ENCODE measurements around the gene ARHGEF7. TPM values are rescaled to one million over a fixed set of nuclear protein-coding genes. Genes with fewer than 3 reads are reported as not detected.

The ARHGEF7 gene
- polyA plus RNA-seq, 1 donor (not counting 4 experiments of a cell fraction or from before 2014, with no cell fraction given) = 25.2 TPM

DNA sequence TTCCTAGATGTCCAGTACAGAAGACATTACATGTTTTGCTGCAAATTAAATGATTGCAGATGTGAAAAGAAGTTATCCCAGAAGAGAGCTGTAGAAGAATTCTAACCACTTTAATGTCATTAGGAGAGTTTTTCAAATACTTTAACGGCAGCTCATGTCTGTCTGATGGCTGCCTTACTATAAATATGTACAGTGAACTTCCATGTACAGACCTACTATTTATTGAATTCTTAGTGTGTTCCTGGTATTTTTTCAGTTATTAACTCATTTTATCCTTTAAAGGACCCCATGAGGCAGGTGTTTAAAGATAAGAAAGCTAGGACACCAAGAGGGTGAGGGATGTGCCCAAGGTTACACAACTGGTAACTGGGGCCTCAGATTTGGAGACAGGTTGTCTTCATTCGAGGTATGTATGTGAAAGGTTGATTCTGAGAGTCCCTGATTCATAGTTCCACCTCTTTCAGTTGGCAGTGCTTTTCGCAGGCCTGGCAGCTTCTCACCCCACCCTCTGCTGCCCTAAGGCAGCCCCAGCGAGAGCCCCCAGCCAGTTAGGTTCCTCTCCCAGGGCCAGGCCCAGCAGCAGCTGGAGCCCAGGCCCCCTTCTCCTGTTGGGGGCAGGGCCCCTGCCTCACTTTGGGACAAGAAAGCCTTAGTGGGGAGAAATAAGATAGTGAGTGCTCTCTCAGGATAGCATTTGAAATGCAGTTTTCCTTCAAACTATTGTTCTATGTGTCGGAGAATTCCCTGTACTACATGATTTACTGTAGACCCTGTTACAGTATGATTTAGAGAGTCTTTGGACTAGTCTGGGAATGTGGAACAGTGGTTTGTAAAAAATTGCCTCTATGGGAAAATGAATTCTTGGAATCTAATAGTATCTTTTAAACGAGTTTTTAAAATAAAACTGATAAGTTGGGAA, 137.6 kb downstream of the ARHGEF7 start:
- TF ChIP-seq, protein P1, sequence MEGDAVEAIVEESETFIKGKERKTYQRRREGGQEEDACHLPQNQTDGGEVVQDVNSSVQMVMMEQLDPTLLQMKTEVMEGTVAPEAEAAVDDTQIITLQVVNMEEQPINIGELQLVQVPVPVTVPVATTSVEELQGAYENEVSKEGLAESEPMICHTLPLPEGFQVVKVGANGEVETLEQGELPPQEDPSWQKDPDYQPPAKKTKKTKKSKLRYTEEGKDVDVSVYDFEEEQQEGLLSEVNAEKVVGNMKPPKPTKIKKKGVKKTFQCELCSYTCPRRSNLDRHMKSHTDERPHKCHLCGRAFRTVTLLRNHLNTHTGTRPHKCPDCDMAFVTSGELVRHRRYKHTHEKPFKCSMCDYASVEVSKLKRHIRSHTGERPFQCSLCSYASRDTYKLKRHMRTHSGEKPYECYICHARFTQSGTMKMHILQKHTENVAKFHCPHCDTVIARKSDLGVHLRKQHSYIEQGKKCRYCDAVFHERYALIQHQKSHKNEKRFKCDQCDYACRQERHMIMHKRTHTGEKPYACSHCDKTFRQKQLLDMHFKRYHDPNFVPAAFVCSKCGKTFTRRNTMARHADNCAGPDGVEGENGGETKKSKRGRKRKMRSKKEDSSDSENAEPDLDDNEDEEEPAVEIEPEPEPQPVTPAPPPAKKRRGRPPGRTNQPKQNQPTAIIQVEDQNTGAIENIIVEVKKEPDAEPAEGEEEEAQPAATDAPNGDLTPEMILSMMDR (optimal IDR thresholded peaks at IDR 0.05 in 1 of 3, IDR thresholded peaks at IDR 0.05 in 1 of 3, conservative IDR thresholded peaks at IDR 0.05 in 1 of 3; ENCODE audit: extremely low read depth in 1 of 3, insufficient read depth in 2 of 3, low read length in 3 of 3) = no peak
- TF ChIP-seq EZH2 (IDR thresholded peaks at IDR 0.05; ENCODE audit: low read length) = no peak
- Histone ChIP-seq H3K4me2 (ENCODE audit: control insufficient read depth, extremely low read depth, insufficient read depth, low read depth, low read length) (no peak overlapping the region), H3K27ac (ENCODE audit: control insufficient read depth, insufficient read depth, low read length) (no peak overlapping the region), H3K36me3 (ENCODE audit: control insufficient read depth in 2 of 2, extremely low read depth in 1 of 2, insufficient read depth in 2 of 2, low read length in 2 of 2) (peaks cover under 1 to 10% of the 10 kb centered on the region in 2 experiments), H3K4me3 (ENCODE audit: control insufficient read depth in 2 of 3, extremely low read depth in 1 of 3, insufficient read depth in 2 of 3, low read depth in 1 of 3, low read length in 3 of 3) (no peak overlapping the region), H3K27me3 (ENCODE audit: control insufficient read depth, extremely low read depth, insufficient read depth, low read length) (no peaks in the 10 kb centered on the region), H3K9me1 (ENCODE audit: control insufficient read depth, extremely low read depth, insufficient read depth, low read length) (no peaks in the 10 kb centered on the region), H2AFZ (ENCODE audit: control insufficient read depth, low read length) (no peak overlapping the region), H3K79me2 (ENCODE audit: control insufficient read depth, insufficient read depth, low read length) (no peaks in the 10 kb centered on the region), H3K9ac (ENCODE audit: control insufficient read depth, extremely low read depth, insufficient read depth, low read length) (no peak overlapping the region), H4K20me1 (ENCODE audit: control insufficient read depth, extremely low read depth, insufficient read depth, low read length) (peaks cover 5% of the 10 kb centered on the region), H3K4me1 (ENCODE audit: control insufficient read depth, extremely low read depth, insufficient read depth, low read length) (no peaks in the 10 kb centered on the region), H3K9me3 (ENCODE audit: control insufficient read depth, low read depth, low read length) (no peaks in the 10 kb centered on the region)
- dilution Hi-C loops (cut with MboI; ENCODE audit: extremely low pct_ligation_motif_present, low sequenced_read_pairs) = no loop called here
- no peak for DNase-seq (ENCODE audit: low read depth, low spot score)
- FAIRE-seq = no peak

DNA sequence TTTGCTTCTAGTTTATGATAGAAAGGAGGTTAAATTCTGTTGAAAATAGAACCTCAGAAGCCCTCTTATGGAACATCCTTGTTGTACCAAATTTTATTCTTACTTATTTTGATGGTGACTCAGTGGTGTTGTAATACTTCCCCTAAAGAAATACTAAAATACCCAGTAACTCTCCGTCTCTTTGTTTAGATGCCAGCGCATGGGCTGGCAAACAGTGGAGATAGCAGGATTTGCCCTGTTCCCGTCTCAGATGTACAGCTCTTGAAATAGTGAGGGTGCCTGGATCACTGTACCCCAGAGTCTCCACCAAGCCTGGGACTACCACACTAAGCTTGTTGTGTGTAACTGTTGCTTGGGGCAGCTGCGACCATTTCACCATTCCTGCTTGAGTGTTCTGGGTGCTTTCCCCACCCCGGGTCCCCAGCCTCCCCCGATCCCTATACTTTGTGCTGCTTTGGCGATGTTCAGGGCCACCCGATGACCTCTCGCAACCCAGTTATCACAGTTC, 138.3 kb downstream of the ARHGEF7 start:
- dilution Hi-C loops (cut with MboI; ENCODE audit: extremely low pct_ligation_motif_present, low sequenced_read_pairs) = no loop called here
- DNase-seq (ENCODE audit: low read depth, low spot score) = no peak
- no peaks in the 10 kb centered on the region for H3K79me2 ChIP-seq (ENCODE audit: control insufficient read depth, insufficient read depth, low read length)

More for the DNA sequence above, 138.3 kb downstream of the ARHGEF7 start:
- H3K4me1 ChIP-seq (ENCODE audit: control insufficient read depth, extremely low read depth, insufficient read depth, low read length) = no peaks in the 10 kb centered on the region
- H3K9ac ChIP-seq (ENCODE audit: control insufficient read depth, extremely low read depth, insufficient read depth, low read length) = no peak overlapping the region
- no peaks in the 10 kb centered on the region for H3K9me1 ChIP-seq (ENCODE audit: control insufficient read depth, extremely low read depth, insufficient read depth, low read length)
- H3K4me2 ChIP-seq (ENCODE audit: control insufficient read depth, extremely low read depth, insufficient read depth, low read depth, low read length) = no peak overlapping the region
- no peak overlapping the region for H3K27ac ChIP-seq (ENCODE audit: control insufficient read depth, insufficient read depth, low read length)
- FAIRE-seq = no peak
- H3K4me3 ChIP-seq (ENCODE audit: control insufficient read depth in 2 of 3, extremely low read depth in 1 of 3, insufficient read depth in 2 of 3, low read depth in 1 of 3, low read length in 3 of 3) = no peak overlapping the region
- peaks cover 5% of the 10 kb centered on the region for H4K20me1 ChIP-seq (ENCODE audit: control insufficient read depth, extremely low read depth, insufficient read depth, low read length)
- H3K9me3 ChIP-seq (ENCODE audit: control insufficient read depth, low read depth, low read length) = no peaks in the 10 kb centered on the region
- TF ChIP-seq EZH2 (IDR thresholded peaks at IDR 0.05; ENCODE audit: low read length) = no peak
- TF ChIP-seq, protein P1 (optimal IDR thresholded peaks at IDR 0.05 in 1 of 3, IDR thresholded peaks at IDR 0.05 in 1 of 3, conservative IDR thresholded peaks at IDR 0.05 in 1 of 3; ENCODE audit: extremely low read depth in 1 of 3, insufficient read depth in 2 of 3, low read length in 3 of 3) = no peak
- peaks cover 0 to 14% of the 10 kb centered on the region in 2 experiments for H3K36me3 ChIP-seq (ENCODE audit: control insufficient read depth in 2 of 2, extremely low read depth in 1 of 2, insufficient read depth in 2 of 2, low read length in 2 of 2)
- H2AFZ ChIP-seq (ENCODE audit: control insufficient read depth, low read length) = no peak overlapping the region
- no peaks in the 10 kb centered on the region for H3K27me3 ChIP-seq (ENCODE audit: control insufficient read depth, extremely low read depth, insufficient read depth, low read length)
